GM18907 (cell line): ENCODE results near the gene ANKRD44.
A peak's percentile ranks its signal among the peaks of the same experiment; 100 is the strongest.
"Not testable (repeated sequence)": the region's sequence is repeated elsewhere in the genome, so short reads cannot be mapped to it uniquely, and the experiment has no call there.

Experiments used
- ATAC-seq: cut with Tn5 transposase; IDR thresholded peaks from one replicate; pipeline ENCODE4 v1.9.1; 2021; ENCODE audit warnings: mild to moderate bottlenecking, moderate library complexity; ENCODE audit not compliant: unreplicated experiment

Gene ANKRD44

GRCh38 chr2:197088694-197089093 lies 221.9 kb downstream of the ANKRD44 start:
- no peak for ATAC-seq

GRCh38 chr2:197086500-197086899 lies 224.1 kb downstream of the ANKRD44 start:
- peak; percentile 81 for ATAC-seq

- ATAC-seq = no peak
Observed at GRCh38 chr2:197085665-197086064, 224.9 kb downstream of the ANKRD44 start.

GRCh38 chr2:197081294-197081693 lies 229.3 kb downstream of the ANKRD44 start:
- no peak for ATAC-seq

GRCh38 chr2:197080578-197081216 lies 229.9 kb downstream of the ANKRD44 start:
- ATAC-seq = no peak

- ATAC-seq = no peak
Observed at GRCh38 chr2:197079832-197080555, 230.6 kb downstream of the ANKRD44 start.

GRCh38 chr2:197079414-197079813 lies 231.2 kb downstream of the ANKRD44 start:
- ATAC-seq = no peak

GRCh38 chr2:197078535-197078934 lies 232.0 kb downstream of the ANKRD44 start:
- ATAC-seq = no peak

- no peak for ATAC-seq
Observed at GRCh38 chr2:197077336-197077735, 233.2 kb downstream of the ANKRD44 start.

- no peak for ATAC-seq
Observed at GRCh38 chr2:197076652-197077051, 233.9 kb downstream of the ANKRD44 start.

GRCh38 chr2:197075754-197076337 lies 234.7 kb downstream of the ANKRD44 start:
- no peak for ATAC-seq

GRCh38 chr2:197075281-197075680 lies 235.3 kb downstream of the ANKRD44 start:
- no peak for ATAC-seq

GRCh38 chr2:197073701-197074433 lies 236.7 kb downstream of the ANKRD44 start:
- no peak for ATAC-seq

- no peak for ATAC-seq
Observed at GRCh38 chr2:197073270-197073669, 237.3 kb downstream of the ANKRD44 start.

- ATAC-seq = no peak
Observed at GRCh38 chr2:197072533-197072932, 238.0 kb downstream of the ANKRD44 start.

GRCh38 chr2:197071790-197072436 lies 238.7 kb downstream of the ANKRD44 start:
- no peak for ATAC-seq

GRCh38 chr2:197071213-197071612 lies 239.4 kb downstream of the ANKRD44 start:
- no peak for ATAC-seq

- no peak for ATAC-seq
Observed at GRCh38 chr2:197069958-197070357, 240.6 kb downstream of the ANKRD44 start.

GRCh38 chr2:197062574-197062973 lies 248.0 kb downstream of the ANKRD44 start:
- not testable (repeated sequence) for ATAC-seq

- ATAC-seq = no peak
Observed at GRCh38 chr2:197059477-197059876, 251.1 kb downstream of the ANKRD44 start.

- ATAC-seq = no peak
Observed at GRCh38 chr2:197058777-197059300, 251.7 kb downstream of the ANKRD44 start.
